NCI-H82 treated with DMSO at 0.1 percent for 48 hours (cell line): Measurements from ENCODE around the gene ETFA.
"Not testable (repeated sequence)": the region's sequence is repeated elsewhere in the genome, so short reads cannot be mapped to it uniquely, and the experiment has no call there.

Source experiments
- DNase-seq: peaks from one replicate; lab custom pipeline; 2025; ENCODE audit not compliant: unreplicated experiment; lab: John Stamatoyannopoulos, UW

Gene ETFA

GRCh38 chr15:76327191-76328105, 16.2 kb upstream of the ETFA start:
- DNase-seq: peak; percentile 73

- no peak for DNase-seq
Measured at GRCh38 chr15:76325704-76326103, 14.4 kb upstream of the ETFA start.

- no peak for DNase-seq
Measured at GRCh38 chr15:76324066-76324465, 12.8 kb upstream of the ETFA start.

- no peak for DNase-seq
Measured at GRCh38 chr15:76321602-76322001, 10.3 kb upstream of the ETFA start.

- DNase-seq: no peak
Measured at GRCh38 chr15:76321171-76321570, 9.9 kb upstream of the ETFA start.

GRCh38 chr15:76320012-76320411, 8.7 kb upstream of the ETFA start:
- no peak for DNase-seq

GRCh38 chr15:76313731-76314130, 2.5 kb upstream of the ETFA start:
- DNase-seq: no peak

- not testable (repeated sequence) for DNase-seq
Measured at GRCh38 chr15:76313175-76313567, 1.9 kb upstream of the ETFA start.

GRCh38 chr15:76312540-76313174, 1.4 kb upstream of the ETFA start:
- no peak for DNase-seq

GRCh38 chr15:76310475-76311099, 682 bp downstream of the ETFA start:
- DNase-seq: no peak

GRCh38 chr15:76309601-76310330, 1.5 kb downstream of the ETFA start:
- no peak for DNase-seq

GRCh38 chr15:76303909-76304308, 7.4 kb downstream of the ETFA start:
- DNase-seq: no peak

GRCh38 chr15:76299786-76300185, 11.5 kb downstream of the ETFA start:
- no peak for DNase-seq

GRCh38 chr15:76298986-76299385, 12.3 kb downstream of the ETFA start:
- no peak for DNase-seq

- not testable (repeated sequence) for DNase-seq
Measured at GRCh38 chr15:76297951-76298350, 13.3 kb downstream of the ETFA start.

- no peak for DNase-seq
Measured at GRCh38 chr15:76296849-76297248, 14.4 kb downstream of the ETFA start.

GRCh38 chr15:76294463-76294862, 16.8 kb downstream of the ETFA start:
- not testable (repeated sequence) for DNase-seq

GRCh38 chr15:76293361-76293760, 17.9 kb downstream of the ETFA start:
- no peak for DNase-seq

- no peak for DNase-seq
Measured at GRCh38 chr15:76289582-76289981, 21.7 kb downstream of the ETFA start.

- DNase-seq: no peak
Measured at GRCh38 chr15:76286271-76286879, 24.9 kb downstream of the ETFA start.
